CD4-positive, alpha-beta T cell treated with Interleukin-10 for 1 hour (primary cell): ENCODE measurements around the gene GALNT9.

ENCODE experiments used
- DNase-seq: peaks from one replicate; pipeline ENCODE4 v3.0.0-alpha.2; 2020

The GALNT9 gene

GRCh38 chr12:132211326-132211725 lies 118.1 kb downstream of the GALNT9 start:
- DNase-seq, result no peak

DNA sequence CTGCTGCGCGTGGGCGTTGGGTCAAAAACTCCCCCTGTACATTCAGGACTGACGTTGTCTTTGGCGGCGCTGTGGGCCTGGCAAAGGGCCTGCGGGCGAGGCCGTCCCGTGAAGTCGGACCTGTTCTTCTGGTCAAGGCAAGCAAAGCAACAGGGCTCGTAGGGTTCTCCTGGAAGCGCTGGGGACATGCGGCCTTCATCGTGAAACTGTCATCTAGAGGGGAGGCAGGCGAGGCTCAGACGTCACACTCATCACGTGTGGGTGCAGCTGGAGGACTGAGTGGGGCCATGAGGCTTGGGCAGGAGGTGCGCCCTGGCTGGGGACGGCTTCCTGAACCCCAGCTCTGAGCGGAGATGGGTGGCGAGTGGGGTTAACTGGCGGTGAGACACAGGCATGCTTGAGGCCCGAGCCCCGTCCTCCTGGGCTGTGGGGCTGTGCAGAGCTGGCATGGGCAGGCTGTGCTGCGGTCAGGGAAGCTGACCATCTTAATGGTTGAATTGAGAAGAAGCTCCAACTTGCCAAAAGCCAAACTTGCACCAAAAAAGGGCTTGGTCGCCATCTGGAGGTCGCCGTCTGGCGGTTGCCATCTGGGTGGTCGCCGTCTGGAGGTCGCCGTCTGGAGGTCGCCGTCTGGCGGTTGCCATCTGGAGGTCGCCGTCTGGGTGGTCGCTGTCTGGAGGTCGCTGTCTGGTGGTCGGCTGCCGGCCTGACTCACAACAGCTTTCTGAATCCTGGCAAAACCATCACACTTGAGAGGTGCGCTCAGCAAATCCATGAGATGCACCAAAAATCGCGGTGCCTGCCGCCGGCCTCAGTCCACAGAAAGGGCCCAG lies 119.0 kb downstream of the GALNT9 start:
- DNase-seq, result no peak

DNA sequence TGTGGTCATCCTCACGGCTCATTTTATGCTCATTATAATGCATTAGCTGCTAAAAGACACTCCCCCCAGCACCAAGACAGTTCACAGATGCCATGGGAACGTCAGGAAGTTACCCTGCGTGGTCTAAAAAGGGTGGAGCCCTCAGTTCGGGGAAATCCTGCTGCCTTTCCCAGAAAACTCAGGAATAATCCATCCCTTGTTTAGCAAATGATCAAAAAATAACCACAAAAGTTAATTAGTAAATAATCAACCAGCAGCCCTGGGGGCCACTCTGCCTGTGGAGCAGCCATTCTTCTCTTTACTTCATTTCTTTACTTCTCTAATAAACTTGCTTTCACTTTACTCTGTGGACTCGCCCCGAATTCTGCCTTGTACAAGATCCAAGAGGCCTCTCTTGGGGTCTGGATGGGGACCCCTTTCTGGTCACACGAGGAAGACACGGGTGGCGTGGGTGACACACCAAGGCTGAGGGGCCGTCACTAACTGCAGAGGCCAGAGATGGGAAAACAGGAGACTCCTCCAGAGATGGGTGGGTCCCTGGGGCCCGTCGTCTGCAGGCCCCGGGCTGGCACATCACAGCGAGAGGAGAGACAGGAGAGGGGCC lies 119.7 kb downstream of the GALNT9 start:
- no peak for DNase-seq

GRCh38 chr12:132208153-132208823 lies 121.1 kb downstream of the GALNT9 start:
- no peak for DNase-seq

DNA sequence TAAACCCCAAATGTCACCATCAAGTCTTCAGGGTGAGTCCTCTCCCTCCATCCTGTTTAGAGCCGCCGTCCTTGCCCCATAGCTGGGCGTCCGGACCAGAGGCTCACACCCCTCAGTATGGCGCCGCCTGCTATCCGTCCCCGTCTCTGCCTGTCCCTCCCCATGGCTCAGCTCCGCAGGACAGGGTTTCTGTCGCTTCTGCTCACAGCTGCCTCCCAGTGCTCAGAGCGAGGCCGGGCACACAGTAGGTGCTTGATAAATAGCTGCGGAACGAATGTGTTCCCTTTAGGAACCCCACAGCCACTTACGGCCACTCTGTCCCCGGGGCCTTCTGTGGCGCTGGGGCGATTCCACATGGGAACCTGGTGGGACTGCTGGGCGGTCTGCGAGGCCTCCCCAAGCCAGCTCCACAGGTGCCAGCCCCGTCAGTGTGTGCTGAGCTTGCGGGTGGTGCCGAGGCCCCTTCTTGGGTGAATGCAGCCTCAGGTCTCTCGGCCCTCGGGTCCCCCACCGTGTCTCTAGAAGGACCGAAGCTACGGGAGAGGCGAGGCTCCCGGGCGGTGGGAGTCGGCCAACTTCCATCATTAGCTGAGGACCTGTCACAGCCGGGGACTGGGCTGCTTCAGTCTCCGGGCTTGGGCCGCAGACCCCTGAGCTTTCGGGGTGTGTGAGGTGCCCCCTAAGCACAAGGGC lies 122.2 kb downstream of the GALNT9 start:
- no peak for DNase-seq

GRCh38 chr12:132206046-132206434 lies 123.3 kb downstream of the GALNT9 start:
- no peak for DNase-seq

- no peak for DNase-seq
Observed at GRCh38 chr12:132205271-132206045, 123.9 kb downstream of the GALNT9 start.

DNA sequence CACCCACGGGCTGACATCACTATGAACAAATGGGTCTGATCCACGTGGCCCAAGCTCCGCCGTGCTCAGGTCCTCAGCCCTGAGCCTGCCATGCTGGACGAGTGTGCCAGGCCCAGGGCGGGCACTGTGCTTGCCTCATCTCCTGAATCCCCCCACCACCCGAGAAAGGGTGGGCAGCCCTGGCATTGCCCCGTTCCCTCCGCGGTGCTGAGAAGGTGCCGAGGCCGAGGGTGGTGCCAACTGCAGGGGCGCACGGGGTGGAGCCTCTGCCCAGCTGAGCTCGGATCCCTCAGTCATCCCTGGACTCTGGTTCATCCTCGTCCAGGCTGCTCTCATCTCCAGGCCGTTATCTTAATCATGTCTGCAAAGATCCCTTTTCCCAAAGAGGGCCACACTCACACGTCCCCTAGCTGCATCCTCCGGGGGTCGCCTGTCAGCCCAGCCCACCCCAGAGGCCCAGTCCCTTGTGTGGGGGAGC lies 124.6 kb downstream of the GALNT9 start:
- DNase-seq, result no peak

- no peak for DNase-seq
Observed at GRCh38 chr12:132204063-132204792, 125.2 kb downstream of the GALNT9 start.

- no peak for DNase-seq
Observed at GRCh38 chr12:132202929-132203721, 126.3 kb downstream of the GALNT9 start.

DNA sequence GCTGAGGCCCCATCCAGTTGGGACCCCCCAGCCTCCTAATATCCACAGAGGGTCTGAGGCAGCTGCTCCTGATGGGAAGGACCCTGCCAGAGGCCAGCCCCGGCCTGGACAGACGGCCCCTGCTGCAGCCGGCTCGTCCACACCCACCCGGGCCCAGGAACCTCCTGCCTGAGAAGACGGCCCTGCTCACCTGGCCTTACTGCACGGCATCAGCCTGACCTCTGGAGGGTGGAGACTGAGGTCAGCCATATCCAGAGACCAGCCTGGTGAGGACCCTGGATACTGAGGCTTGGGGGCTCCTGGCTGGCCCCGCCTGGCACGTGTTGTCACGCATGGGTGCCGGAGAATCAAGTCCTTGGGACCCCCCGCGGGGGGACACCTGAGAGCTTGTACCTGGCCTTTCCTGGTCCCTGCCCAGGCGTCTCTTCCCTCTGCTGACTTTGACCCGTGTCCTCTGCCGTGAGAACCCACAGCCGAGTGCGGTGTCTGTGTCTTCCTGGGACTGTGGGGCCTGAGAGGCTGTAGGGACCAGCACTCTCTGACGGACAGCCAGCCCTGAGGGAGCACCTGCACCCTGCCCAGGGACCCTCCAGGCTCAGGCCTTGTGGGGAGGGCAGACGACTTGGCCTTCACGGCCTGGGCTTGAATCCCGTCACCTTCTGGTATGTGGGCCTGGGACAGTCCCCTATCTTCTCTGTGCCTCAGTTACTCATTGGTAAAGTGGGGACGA lies 127.8 kb downstream of the GALNT9 start:
- no peak for DNase-seq

DNA sequence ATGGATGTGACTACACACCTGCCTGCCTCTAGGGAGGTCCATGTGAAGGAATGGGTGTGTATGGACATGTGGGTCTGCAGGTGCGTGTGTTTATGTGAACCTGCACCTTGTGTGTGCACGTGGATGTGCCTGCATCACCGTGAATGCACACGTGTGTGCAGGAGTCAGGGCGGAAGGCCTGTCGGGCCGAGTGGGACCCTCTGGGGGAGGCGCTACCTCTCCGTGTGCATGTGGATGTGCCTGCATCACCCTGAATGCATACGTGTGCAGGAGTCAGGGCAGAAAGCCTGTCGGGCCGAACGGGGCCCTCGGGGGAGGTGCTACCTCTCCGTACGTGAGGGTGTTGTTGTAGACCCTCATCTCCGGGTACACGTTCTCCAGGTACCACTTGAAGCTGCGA lies 128.6 kb downstream of the GALNT9 start:
- DNase-seq, result no peak

DNA sequence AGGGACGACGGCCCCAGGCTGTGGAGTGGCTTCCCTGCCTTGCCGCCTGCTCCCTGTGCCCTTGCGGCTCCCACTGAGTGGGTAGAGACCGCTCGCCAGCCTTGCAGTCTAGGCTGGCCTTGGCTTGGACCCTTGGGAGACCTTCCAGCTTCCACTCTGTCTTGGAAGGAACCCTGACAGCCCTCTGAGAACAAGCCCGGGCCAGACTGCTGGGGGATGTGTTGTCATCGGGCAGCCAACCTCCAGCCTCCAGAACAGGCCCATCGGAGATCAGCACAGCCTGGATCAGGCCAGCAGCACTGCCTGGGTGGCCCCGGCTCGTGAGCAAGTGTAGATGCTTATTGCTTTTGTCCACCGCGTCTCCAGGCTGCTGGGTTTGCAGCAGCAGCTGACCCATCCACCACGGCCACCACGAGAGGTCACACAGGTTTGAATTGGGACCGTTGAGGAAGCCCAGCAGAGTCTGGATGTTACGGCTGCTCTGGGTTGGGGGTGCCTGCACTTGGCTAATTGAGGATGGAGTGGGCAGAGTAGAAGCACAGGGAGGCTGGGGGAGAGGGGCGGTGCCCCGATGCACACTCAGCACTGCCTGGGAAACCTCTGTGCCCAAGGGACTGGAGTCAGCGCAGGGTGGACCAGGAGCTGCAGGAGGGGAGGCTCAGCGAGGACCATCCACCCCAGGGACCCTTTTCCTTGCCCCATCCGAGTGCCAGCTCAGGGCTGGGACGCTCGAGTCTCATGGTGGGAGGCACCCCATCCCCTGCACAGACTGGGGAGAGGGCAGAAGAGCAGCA lies 129.7 kb downstream of the GALNT9 start:
- DNase-seq, result no peak

DNA sequence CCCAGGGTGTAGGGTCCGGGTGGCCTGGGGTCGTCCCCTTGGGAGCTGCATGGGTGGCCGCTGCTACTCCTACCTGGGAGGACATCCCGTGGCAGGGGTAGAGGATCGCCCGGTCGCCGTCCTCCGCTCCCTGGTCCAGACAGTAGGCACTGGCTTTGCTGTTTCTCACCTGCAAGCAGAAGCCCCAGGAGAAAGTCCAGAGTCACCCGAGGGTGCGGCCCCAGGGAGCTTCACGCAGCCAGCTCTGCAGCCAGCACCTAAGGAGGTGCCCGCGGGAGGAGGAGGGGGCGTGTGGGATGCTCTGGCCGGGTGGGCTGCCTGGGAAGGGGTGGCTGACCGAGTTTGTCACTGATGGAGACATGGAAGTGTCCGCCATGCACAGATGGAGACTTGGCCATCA lies 130.3 kb downstream of the GALNT9 start:
- DNase-seq, result no peak

- no peak for DNase-seq
Observed at GRCh38 chr12:132197581-132198354, 131.6 kb downstream of the GALNT9 start.

DNA sequence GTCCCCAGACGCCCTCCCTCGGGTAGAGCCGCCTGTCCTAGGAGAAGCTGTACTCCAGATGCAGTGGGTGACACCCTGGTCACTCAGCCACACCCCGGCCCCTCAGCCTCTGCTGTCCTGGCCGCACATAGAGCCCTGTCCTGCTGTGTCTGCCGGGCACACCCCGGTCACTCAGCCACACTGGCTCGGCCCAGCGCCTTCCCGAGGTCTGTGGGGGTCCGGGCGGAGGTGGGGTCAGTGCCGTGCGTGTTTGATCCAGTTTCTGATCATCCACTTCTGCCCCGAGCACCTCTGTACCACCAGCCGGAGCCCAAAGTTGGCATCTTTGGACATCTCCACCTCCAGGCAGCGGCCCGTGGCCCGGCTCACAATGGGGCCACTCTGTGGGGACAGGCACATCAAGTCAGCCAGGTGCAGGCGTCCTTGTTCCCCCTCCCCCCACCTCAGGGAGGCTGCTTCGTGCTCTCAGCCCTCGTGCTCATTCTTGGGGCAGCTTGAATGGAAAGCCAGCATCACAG lies 132.5 kb downstream of the GALNT9 start:
- DNase-seq, result no peak

- DNase-seq, result no peak
Observed at GRCh38 chr12:132196038-132196872, 133.1 kb downstream of the GALNT9 start.
